Measurements from ENCODE around the gene RASD1. TPM values are rescaled to one million over a fixed set of nuclear protein-coding genes. Genes with fewer than 3 reads are reported as not detected.

Gene RASD1
- total RNA-seq, 1 experiment from 2014 or later, result 11.0 TPM

DNA sequence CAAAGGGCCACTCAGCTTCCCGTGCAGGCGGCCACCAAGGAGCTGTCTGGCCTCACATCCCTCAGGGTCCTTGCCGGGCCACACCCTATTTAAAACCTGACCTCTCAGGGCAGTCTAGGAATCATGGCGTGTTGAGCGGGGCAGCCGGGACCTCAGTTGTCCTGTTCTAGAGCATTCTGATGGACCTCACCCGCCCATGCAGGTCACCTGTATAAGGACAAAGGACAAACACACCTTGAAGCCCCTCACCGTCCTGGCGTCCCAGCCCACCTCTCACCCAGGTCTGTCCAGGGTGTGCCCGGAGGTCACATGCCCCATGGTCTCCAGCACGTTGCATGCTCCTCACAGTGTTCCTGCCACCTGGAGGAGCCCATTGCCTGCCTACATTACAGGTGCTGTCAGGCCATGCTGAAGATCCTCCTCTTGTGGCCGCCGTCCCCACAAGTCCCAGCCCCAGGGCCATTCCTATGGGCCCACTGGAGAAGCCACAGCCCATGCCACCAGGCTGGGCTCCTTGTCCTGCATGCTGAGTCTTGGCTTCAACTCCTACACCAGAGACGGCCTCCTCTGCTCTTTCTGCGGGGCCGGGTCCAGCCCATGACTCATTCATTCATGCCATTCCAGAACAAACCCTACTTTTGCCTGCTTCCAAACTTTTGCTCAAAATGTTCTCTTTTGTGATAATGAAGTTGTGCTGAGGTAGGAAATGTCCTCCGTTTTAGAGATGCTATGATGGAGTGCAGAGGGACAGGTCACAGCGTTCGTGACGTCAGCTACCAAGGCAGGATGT, 49.0 kb upstream of the RASD1 start:
- TF ChIP-seq, protein P1, sequence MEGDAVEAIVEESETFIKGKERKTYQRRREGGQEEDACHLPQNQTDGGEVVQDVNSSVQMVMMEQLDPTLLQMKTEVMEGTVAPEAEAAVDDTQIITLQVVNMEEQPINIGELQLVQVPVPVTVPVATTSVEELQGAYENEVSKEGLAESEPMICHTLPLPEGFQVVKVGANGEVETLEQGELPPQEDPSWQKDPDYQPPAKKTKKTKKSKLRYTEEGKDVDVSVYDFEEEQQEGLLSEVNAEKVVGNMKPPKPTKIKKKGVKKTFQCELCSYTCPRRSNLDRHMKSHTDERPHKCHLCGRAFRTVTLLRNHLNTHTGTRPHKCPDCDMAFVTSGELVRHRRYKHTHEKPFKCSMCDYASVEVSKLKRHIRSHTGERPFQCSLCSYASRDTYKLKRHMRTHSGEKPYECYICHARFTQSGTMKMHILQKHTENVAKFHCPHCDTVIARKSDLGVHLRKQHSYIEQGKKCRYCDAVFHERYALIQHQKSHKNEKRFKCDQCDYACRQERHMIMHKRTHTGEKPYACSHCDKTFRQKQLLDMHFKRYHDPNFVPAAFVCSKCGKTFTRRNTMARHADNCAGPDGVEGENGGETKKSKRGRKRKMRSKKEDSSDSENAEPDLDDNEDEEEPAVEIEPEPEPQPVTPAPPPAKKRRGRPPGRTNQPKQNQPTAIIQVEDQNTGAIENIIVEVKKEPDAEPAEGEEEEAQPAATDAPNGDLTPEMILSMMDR (IDR thresholded peaks at IDR 0.05; ENCODE audit: insufficient read depth in 1 of 2, low read depth in 1 of 2, low read length in 1 of 2, severe bottlenecking in 1 of 2, unreplicated experiment in 1 of 2), result no peak
- intact Hi-C loops (cut with micrococcal nuclease; ENCODE audit: unreplicated experiment), result no loop called here
- Mint-ChIP-seq H3K9me3 (ENCODE audit: unreplicated experiment) (no peaks in the 10 kb centered on the region), H3K4me1 (ENCODE audit: low read depth, unreplicated experiment) (no peaks in the 10 kb centered on the region), H3K27me3 (ENCODE audit: insufficient read depth, unreplicated experiment) (no peaks in the 10 kb centered on the region), H3K27ac (ENCODE audit: unreplicated experiment) (no peak overlapping the region), H3K36me3 (ENCODE audit: insufficient read depth, unreplicated experiment) (no peaks in the 10 kb centered on the region), H3K4me3 (ENCODE audit: unreplicated experiment) (no peak overlapping the region)
- Histone ChIP-seq H3K4me1 (peaks cover 5% of the 10 kb centered on the region; the same call in 1 of the 2 replicates), H3K36me3 (ENCODE audit: control insufficient read depth, insufficient read depth, low read length) (no peaks in the 10 kb centered on the region), H3K4me3 (ENCODE audit: low read depth, low read length) (no peak overlapping the region), H3K9me3 (no peaks in the 10 kb centered on the region), H3K27me3 (replicated peaks; ENCODE audit: control insufficient read depth, insufficient read depth, low read length) (no peaks in the 10 kb centered on the region)
- DNase-seq, result no peak
- POLR2A ChIA-PET, result no interaction called here
- BruUV-seq (replicated peaks), result no TSS peak
- CTCF ChIA-PET, result no interaction called here

DNA sequence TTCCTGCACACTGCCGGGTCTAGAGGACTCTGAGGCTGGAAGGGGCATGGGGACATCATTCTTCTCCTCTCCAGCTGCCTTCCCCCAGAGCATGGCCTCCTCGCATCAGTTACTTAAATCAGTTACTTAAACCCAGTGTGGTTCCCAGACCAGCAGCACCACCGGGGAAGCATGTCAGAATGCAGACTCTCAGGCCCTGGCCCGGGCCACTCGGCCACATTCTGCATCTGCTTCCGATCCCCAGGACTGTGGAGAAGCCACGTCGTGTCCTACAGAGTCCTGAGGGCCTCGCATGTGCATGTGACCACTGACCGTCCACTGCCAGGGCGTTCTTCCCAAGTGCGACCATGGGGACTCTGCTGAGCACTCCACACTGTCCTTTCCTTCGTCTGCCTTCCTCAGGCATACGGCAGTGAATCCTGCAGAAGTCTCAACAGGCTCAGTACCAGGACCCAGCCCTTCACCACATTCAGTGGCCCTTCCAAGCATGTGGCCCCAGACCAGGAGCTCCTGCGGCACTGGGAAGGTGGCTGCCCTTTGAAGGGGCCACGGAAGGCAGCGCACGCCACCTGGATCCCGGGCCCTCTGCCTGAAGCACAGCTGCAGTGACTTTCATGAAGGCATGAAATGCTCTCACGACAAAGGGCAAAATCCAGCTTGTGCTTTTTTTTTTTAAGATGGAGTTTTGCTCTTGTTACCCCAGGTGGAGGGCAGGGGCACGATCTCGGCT, 46.9 kb upstream of the RASD1 start:
- no TSS peak for BruUV-seq (replicated peaks)
- Mint-ChIP-seq H3K4me3 (ENCODE audit: unreplicated experiment) (no peak overlapping the region), H3K9me3 (ENCODE audit: unreplicated experiment) (no peaks in the 10 kb centered on the region), H3K36me3 (ENCODE audit: insufficient read depth, unreplicated experiment) (no peaks in the 10 kb centered on the region), H3K27ac (ENCODE audit: unreplicated experiment) (no peak overlapping the region), H3K27me3 (ENCODE audit: insufficient read depth, unreplicated experiment) (no peaks in the 10 kb centered on the region), H3K4me1 (ENCODE audit: low read depth, unreplicated experiment) (peaks cover 11% of the 10 kb centered on the region)
- H3K4me1 ChIP-seq, result peaks cover 23% of the 10 kb centered on the region
- CTCF ChIA-PET, result interaction anchor here (0.5 kb wide), 1 partner anchor 87 kb away, joined by 5 read pairs; no protein-coding TSS in a partner anchor
- POLR2A ChIA-PET, result no interaction called here
- no peaks in the 10 kb centered on the region for H3K9me3 ChIP-seq
- intact Hi-C loops (cut with micrococcal nuclease; ENCODE audit: unreplicated experiment), result no loop called here
- TF ChIP-seq, protein P1 (IDR thresholded peaks at IDR 0.05; ENCODE audit: insufficient read depth in 1 of 2, low read depth in 1 of 2, low read length in 1 of 2, severe bottlenecking in 1 of 2, unreplicated experiment in 1 of 2), result no peak
- no peak overlapping the region for H3K4me3 ChIP-seq (ENCODE audit: low read depth, low read length)
- no peaks in the 10 kb centered on the region for H3K36me3 ChIP-seq (ENCODE audit: control insufficient read depth, insufficient read depth, low read length)
- DNase-seq, result no peak
- no peaks in the 10 kb centered on the region for H3K27me3 ChIP-seq (replicated peaks; ENCODE audit: control insufficient read depth, insufficient read depth, low read length)

DNA sequence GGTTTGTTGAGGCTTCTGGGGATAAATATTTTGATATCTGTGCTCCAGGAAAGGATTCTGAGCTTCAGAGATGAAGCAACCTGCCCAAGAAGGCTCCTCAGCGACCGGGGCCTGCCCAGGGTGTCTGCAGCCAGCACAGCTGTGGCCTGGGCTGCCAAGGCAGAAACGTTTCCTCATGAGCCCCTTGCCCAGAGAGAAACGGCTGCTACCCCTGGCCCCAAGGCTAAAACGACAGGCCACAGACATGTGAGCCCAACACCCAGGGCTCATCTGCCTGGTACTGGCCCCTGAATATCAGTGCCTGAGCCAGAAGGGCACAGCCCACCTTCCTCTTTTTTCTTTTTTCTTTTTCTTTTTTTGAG, 45.4 kb upstream of the RASD1 start:
- TF ChIP-seq, protein P1 (IDR thresholded peaks at IDR 0.05; ENCODE audit: insufficient read depth in 1 of 2, low read depth in 1 of 2, low read length in 1 of 2, severe bottlenecking in 1 of 2, unreplicated experiment in 1 of 2), result no peak
- no peaks in the 10 kb centered on the region for H3K27me3 Mint-ChIP-seq (ENCODE audit: insufficient read depth, unreplicated experiment)
- peaks cover 19% of the 10 kb centered on the region for H3K4me1 Mint-ChIP-seq (ENCODE audit: low read depth, unreplicated experiment)
- no peak for DNase-seq
- no peak overlapping the region for H3K27ac Mint-ChIP-seq (ENCODE audit: unreplicated experiment)
- H3K36me3 Mint-ChIP-seq (ENCODE audit: insufficient read depth, unreplicated experiment), result no peaks in the 10 kb centered on the region
- POLR2A ChIA-PET, result no interaction called here
- intact Hi-C loops (cut with micrococcal nuclease; ENCODE audit: unreplicated experiment), result no loop called here
- no peaks in the 10 kb centered on the region for H3K9me3 Mint-ChIP-seq (ENCODE audit: unreplicated experiment)
- no peaks in the 10 kb centered on the region for H3K36me3 ChIP-seq (ENCODE audit: control insufficient read depth, insufficient read depth, low read length)
- no peaks in the 10 kb centered on the region for H3K9me3 ChIP-seq
- H3K4me1 ChIP-seq, result peaks cover 38% of the 10 kb centered on the region
- no TSS peak for BruUV-seq (replicated peaks)
- CTCF ChIA-PET, result no interaction called here
- H3K4me3 ChIP-seq (ENCODE audit: low read depth, low read length), result no peak overlapping the region
- no peak overlapping the region for H3K4me3 Mint-ChIP-seq (ENCODE audit: unreplicated experiment)
- no peaks in the 10 kb centered on the region for H3K27me3 ChIP-seq (replicated peaks; ENCODE audit: control insufficient read depth, insufficient read depth, low read length)
